Activated naive CD4-positive, alpha-beta T cell treated with anti-CD3 and anti-CD28 coated beads for 36 hours (primary cell): Measurements from ENCODE around the gene ZNF608. TPM values are rescaled to one million over a fixed set of nuclear protein-coding genes. Genes with fewer than 3 reads are reported as not detected.

Experiments used
- CTCF ChIA-PET: fragments of 350-600 bp; sonication (Branson Sonifier 250); formaldehyde crosslinking; loops from one replicate; lab custom pipeline; 2021; ENCODE audit warnings: antibody characterized with exemption; lab: Charles Lee
- DNase-seq: peaks from one replicate; pipeline ENCODE4 v3.0.0-alpha.2; 2020
- H3K27ac Mint-ChIP-seq: one replicate; pipeline ENCODE4 v1.8.0; 2021; ENCODE audit warnings: mild to moderate bottlenecking, mixed read lengths
- H3K27me3 Mint-ChIP-seq: one replicate; pipeline ENCODE4 v1.8.0; 2021; ENCODE audit warnings: low read depth, mixed read lengths
- H3K36me3 Mint-ChIP-seq: one replicate; pipeline ENCODE4 v1.8.0; 2021; ENCODE audit warnings: low read depth, mixed read lengths
- H3K4me1 Mint-ChIP-seq: one replicate; pipeline ENCODE4 v1.8.0; 2021; ENCODE audit warnings: low read depth, mixed read lengths
- H3K4me3 Mint-ChIP-seq: one replicate; pipeline ENCODE4 v1.8.0; 2021; ENCODE audit warnings: mild to moderate bottlenecking, moderate library complexity, mixed read lengths
- H3K9me3 Mint-ChIP-seq: one replicate; pipeline ENCODE4 v1.8.0; 2021; ENCODE audit warnings: mixed read lengths
- intact Hi-C: fragments of 100-400 bp; cut with micrococcal nuclease; formaldehyde crosslinking; loops from one replicate; pipeline ENCODE4 v1.15.1; 2023
- total RNA-seq, 2 experiments: library from RNA; stranded (reverse); gene quantifications; one replicate each; pipeline ENCODE4 v1.2.3, GENCODE V29; 2021

ZNF608 gene
- total RNA-seq, 2 experiments from 2014 or later, result not detected

- Mint-ChIP-seq H3K4me3 (no peak overlapping the region), H3K27me3 (no peaks in the 10 kb centered on the region), H3K4me1 (no peaks in the 10 kb centered on the region), H3K36me3 (no peaks in the 10 kb centered on the region), H3K27ac (no peak overlapping the region), H3K9me3 (no peaks in the 10 kb centered on the region)
- DNase-seq, result no peak
- CTCF ChIA-PET, result no interaction called here
- intact Hi-C loops, result no loop called here
Measured at GRCh38 chr5:124719113-124719967, 27.1 kb downstream of the ZNF608 start.

- H3K4me3 Mint-ChIP-seq, result no peak overlapping the region
- H3K9me3 Mint-ChIP-seq, result no peaks in the 10 kb centered on the region
- intact Hi-C loops, result no loop called here
- CTCF ChIA-PET, result no interaction called here
- DNase-seq, result no peak
- no peaks in the 10 kb centered on the region for H3K4me1 Mint-ChIP-seq
- H3K36me3 Mint-ChIP-seq, result no peaks in the 10 kb centered on the region
- H3K27ac Mint-ChIP-seq, result no peak overlapping the region
- H3K27me3 Mint-ChIP-seq, result no peaks in the 10 kb centered on the region
Measured at GRCh38 chr5:124718380-124718789, 28.1 kb downstream of the ZNF608 start.

DNA sequence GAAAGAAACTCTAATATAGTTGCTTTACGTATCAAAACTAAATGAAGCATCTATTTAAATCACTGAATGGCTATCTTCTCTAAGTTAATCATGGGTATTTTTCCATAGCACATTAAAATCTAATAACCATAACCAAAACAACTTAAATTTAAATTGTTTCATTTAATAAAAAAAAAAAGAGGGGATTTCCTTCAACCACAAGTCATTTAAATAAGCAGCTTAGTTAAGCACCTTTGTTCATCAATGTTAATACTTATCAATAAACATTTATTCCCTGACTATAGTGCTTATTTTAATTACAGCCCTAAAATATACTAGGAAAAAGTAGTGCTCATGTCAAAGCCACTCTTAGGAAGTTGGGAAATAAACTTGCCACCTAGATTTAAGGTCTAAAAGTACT is 30.3 kb downstream of the ZNF608 start:
- Mint-ChIP-seq H3K9me3 (no peaks in the 10 kb centered on the region), H3K36me3 (no peaks in the 10 kb centered on the region), H3K4me3 (no peak overlapping the region), H3K27me3 (no peaks in the 10 kb centered on the region), H3K27ac (no peak overlapping the region), H3K4me1 (no peaks in the 10 kb centered on the region)
- intact Hi-C loops, result no loop called here
- no peak for DNase-seq
- CTCF ChIA-PET, result no interaction called here

GRCh38 chr5:124714910-124715309 is 31.5 kb downstream of the ZNF608 start:
- CTCF ChIA-PET, result no interaction called here
- H3K4me1 Mint-ChIP-seq, result no peaks in the 10 kb centered on the region
- no peak for DNase-seq
- no peaks in the 10 kb centered on the region for H3K27me3 Mint-ChIP-seq
- intact Hi-C loops, result no loop called here
- no peak overlapping the region for H3K27ac Mint-ChIP-seq
- H3K9me3 Mint-ChIP-seq, result no peaks in the 10 kb centered on the region
- H3K4me3 Mint-ChIP-seq, result no peak overlapping the region
- H3K36me3 Mint-ChIP-seq, result no peaks in the 10 kb centered on the region

- Mint-ChIP-seq H3K4me1 (no peaks in the 10 kb centered on the region), H3K4me3 (no peak overlapping the region), H3K36me3 (no peaks in the 10 kb centered on the region), H3K27ac (no peak overlapping the region), H3K27me3 (no peaks in the 10 kb centered on the region), H3K9me3 (no peaks in the 10 kb centered on the region)
- no peak for DNase-seq
- intact Hi-C loops, result no loop called here
- CTCF ChIA-PET, result no interaction called here
Measured at GRCh38 chr5:124713595-124713994, 32.8 kb downstream of the ZNF608 start.

DNA sequence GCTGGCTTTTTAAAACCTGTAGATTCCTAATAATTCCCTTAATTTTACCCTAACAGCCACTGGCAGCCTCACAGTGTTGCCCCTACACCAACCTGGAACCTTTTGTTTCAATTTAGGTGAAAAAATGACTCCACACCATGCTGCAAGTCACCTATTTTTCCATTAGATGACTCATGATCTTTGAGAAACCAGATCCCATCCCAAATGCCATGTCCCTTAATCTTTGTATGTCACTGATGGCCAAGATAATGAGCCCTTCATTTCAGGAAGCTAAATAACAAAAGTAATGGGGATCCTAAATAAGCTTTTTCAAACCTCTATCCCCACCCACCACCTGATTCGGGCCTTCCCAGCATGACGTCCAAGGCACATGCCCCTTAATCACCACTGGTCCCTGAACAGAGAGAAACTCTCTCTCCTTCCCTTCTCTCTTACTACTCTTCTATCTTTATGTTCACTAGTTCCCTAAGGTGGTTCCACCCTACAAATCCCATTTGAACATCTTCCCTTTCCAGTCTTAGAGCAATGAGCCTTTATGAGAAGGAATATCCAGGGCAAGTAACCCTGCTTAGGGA is 33.6 kb downstream of the ZNF608 start:
- Mint-ChIP-seq H3K36me3 (no peaks in the 10 kb centered on the region), H3K4me1 (no peaks in the 10 kb centered on the region), H3K4me3 (no peak overlapping the region), H3K9me3 (no peaks in the 10 kb centered on the region), H3K27me3 (no peaks in the 10 kb centered on the region), H3K27ac (no peak overlapping the region)
- CTCF ChIA-PET, result no interaction called here
- no peak for DNase-seq
- intact Hi-C loops, result no loop called here

DNA sequence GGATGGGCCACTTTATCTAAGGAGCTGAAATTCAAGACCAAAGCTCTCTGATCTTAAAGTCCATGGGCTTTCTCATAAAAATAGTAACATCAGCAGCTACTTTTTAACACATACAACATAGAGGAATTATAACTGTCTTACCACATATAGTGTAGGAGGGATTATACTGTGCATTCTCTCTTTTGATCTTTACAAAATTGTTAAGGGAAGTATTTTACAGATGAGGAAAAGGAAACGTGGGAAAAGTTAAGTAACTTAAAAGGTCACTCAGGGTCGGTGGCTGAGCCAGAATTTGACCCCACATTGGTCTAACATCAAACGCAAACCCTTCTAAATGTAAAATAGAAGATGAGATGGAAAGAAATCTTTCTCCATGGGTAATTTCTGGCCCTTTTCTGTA is 38.4 kb downstream of the ZNF608 start:
- H3K36me3 Mint-ChIP-seq, result no peaks in the 10 kb centered on the region
- no peaks in the 10 kb centered on the region for H3K9me3 Mint-ChIP-seq
- DNase-seq, result no peak
- intact Hi-C loops, result no loop called here
- peaks cover 2% of the 10 kb centered on the region for H3K27me3 Mint-ChIP-seq
- no peak overlapping the region for H3K4me3 Mint-ChIP-seq
- no peak overlapping the region for H3K27ac Mint-ChIP-seq
- CTCF ChIA-PET, result no interaction called here
- H3K4me1 Mint-ChIP-seq, result no peaks in the 10 kb centered on the region

DNA sequence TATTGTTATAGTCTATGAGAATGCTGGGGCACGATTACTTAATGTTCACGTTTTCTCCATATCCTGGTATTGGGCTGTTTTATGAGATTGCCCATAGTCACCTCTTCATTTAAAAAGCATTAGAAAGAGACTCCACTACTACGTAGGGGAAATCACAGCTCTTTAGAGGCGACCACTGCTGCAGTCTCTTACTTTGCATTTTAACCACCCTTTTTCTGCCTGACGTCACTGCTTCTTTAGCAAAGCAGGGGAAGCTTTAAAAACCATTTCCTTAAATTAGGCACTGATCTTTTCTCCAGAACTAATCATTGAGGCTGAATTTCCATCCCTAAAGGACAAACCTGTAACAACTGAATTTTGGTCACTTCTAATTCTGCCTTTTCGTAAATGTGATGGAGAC is 38.9 kb downstream of the ZNF608 start:
- Mint-ChIP-seq H3K27me3 (peaks cover 2% of the 10 kb centered on the region), H3K9me3 (no peaks in the 10 kb centered on the region), H3K4me1 (no peaks in the 10 kb centered on the region), H3K36me3 (no peaks in the 10 kb centered on the region), H3K4me3 (no peak overlapping the region), H3K27ac (no peak overlapping the region)
- CTCF ChIA-PET, result no interaction called here
- intact Hi-C loops, result no loop called here
- DNase-seq, result no peak

- DNase-seq, result no peak
- intact Hi-C loops, result no loop called here
- no peak overlapping the region for H3K27ac Mint-ChIP-seq
- peaks cover 2% of the 10 kb centered on the region for H3K27me3 Mint-ChIP-seq
- no peaks in the 10 kb centered on the region for H3K36me3 Mint-ChIP-seq
- H3K9me3 Mint-ChIP-seq, result no peaks in the 10 kb centered on the region
- CTCF ChIA-PET, result no interaction called here
- H3K4me3 Mint-ChIP-seq, result no peak overlapping the region
- H3K4me1 Mint-ChIP-seq, result no peaks in the 10 kb centered on the region
Measured at GRCh38 chr5:124706729-124707361, 39.6 kb downstream of the ZNF608 start.

DNA sequence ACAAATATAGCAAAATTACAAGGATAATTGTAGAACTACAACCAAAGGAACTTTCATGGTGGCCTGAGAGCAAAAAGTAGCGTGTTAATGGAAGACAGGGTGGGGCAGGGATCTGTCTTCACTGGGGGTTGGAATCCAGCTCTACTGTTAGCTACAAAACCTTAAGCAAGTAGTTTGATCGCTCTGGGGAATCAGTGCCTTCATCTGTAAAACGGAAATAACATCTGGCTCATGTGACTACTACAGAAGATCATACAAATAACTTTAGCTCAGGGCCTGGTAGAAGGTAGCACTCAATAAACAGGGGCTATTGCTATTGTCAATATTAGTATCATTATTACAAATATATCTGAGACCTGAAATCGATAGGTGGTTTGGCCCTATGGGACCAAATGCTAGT is 40.4 kb downstream of the ZNF608 start:
- intact Hi-C loops, result no loop called here
- DNase-seq, result no peak
- Mint-ChIP-seq H3K4me1 (no peaks in the 10 kb centered on the region), H3K4me3 (no peak overlapping the region), H3K27ac (no peak overlapping the region), H3K27me3 (peaks cover 2% of the 10 kb centered on the region), H3K36me3 (no peaks in the 10 kb centered on the region), H3K9me3 (no peaks in the 10 kb centered on the region)
- CTCF ChIA-PET, result no interaction called here

GRCh38 chr5:124705577-124705976 is 40.9 kb downstream of the ZNF608 start:
- CTCF ChIA-PET, result no interaction called here
- intact Hi-C loops, result no loop called here
- Mint-ChIP-seq H3K27me3 (peaks cover 2% of the 10 kb centered on the region), H3K4me1 (no peaks in the 10 kb centered on the region), H3K36me3 (no peaks in the 10 kb centered on the region), H3K4me3 (no peak overlapping the region), H3K9me3 (no peaks in the 10 kb centered on the region), H3K27ac (no peak overlapping the region)
- no peak for DNase-seq

DNA sequence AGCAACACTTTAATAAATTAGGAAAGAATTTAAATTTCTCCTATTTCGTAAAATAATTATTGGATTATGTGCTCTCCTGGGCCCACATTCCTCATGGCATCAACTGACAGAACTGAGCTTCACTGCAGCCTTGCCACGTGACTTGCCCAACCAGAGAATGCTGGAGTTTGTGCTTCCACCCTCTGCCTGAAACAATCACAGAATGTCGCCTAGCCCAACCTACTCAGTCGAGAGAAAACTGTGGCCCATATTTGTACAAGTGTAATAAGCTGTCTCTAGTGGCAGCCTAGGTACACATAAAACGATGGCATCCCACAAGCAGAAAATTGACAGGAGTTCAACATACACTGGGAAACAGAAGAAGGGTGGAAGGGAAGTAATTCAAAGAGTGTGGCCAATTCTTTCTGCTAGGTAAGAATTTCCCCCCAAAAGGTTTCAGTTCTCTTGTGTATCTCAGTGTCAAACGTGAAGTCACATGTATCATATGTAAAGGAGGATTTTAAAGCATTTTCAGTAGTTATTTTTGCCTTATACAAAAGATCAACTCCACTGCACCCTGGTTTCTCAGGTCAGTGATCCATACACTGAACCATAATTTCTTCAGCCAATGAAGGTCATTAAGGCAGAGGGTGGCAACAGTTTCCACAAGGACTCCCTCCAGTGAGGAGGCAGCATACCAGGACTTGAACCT is 41.7 kb downstream of the ZNF608 start:
- Mint-ChIP-seq H3K27ac (no peak overlapping the region), H3K36me3 (no peaks in the 10 kb centered on the region), H3K9me3 (no peaks in the 10 kb centered on the region), H3K4me3 (no peak overlapping the region), H3K27me3 (peaks cover 5% of the 10 kb centered on the region), H3K4me1 (no peaks in the 10 kb centered on the region)
- DNase-seq, result no peak
- CTCF ChIA-PET, result no interaction called here
- intact Hi-C loops, result no loop called here
